Islet precursor cell (in vitro differentiated cells): ENCODE results near the gene CCDC3.

Source experiments
- DNase-seq: peaks from one replicate; pipeline ENCODE4 v3.0.0-alpha.2; 2018

Gene CCDC3

GRCh38 chr10:12919574-12919973 is 81.9 kb downstream of the CCDC3 start:
- DNase-seq, result no peak

DNA sequence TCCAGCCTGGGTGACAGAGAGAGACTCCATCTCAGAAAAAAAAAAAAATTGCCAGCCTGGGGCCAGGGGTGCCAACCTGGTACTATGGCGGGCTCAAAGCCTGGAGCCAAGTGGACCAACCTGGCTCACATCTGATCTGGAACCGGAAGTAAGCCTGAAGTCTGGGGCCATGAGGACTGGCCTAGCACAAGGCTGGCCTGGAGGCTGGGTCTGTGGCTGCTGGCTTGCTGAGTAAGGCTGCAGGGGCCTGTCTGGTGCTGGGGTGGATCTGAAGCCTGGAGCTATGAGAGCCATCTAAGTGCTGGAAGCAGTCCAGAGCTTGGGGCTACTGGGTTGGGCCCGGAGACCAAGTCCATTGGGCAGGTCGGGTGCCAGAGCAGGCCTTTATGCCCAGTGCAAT is 84.9 kb downstream of the CCDC3 start:
- no peak for DNase-seq

GRCh38 chr10:12915637-12916168 is 85.8 kb downstream of the CCDC3 start:
- DNase-seq, result no peak

- DNase-seq, result no peak
Measured at GRCh38 chr10:12914111-12914510, 87.4 kb downstream of the CCDC3 start.

DNA sequence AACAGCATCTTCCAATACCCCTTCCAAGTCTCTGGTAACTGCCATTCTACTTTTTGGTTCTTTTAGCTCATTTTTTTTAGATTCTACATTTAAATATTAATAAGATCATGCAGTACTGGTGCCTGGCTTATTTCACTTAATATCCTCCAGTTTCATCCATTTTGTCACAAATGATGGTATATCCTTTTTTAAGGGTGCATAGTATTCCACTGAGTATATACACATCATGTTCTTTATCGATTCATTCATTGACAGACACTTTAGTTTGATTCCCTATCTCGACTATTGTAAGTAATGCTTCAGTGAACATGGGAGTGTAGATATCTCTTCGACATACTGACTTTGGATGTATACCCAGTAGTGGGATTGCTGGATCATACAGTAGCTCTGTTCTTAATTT is 89.7 kb downstream of the CCDC3 start:
- DNase-seq, result no peak

DNA sequence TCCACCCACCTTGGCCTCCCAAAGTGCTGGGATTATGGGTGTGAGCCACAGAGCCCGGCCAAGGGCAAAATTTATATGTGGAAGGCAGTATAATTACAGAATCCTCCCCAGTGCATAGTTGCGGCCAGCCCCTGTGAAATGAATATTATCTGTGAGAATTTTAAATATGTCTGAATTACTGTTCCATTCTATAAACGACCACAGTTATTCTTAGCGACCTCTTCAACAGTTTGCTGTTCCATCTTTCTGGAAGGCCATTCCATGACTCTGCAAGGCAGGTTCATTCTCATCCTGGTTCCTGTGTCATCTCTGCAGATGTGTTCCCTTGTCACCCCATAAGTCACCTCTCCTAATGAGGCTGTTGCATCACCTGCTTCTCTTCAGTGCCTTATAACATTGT is 90.7 kb downstream of the CCDC3 start:
- DNase-seq, result no peak

DNA sequence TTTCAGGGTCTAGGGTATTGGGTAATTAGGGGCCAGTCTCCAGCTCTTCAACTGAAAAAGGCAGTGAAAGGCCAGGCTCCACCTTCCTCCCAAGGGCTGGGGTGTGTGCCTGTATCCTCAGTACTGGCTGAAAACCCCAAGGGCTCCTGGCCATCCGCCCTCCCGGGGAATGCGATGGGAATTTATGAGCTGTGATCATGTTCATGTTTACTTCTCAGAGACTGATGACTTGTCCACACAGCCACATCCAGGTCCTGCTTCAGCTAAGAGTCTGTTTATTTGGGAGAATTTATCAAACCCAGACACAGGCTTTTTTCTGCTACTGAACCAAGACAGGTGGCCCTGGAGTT is 91.7 kb downstream of the CCDC3 start:
- DNase-seq, result no peak

DNA sequence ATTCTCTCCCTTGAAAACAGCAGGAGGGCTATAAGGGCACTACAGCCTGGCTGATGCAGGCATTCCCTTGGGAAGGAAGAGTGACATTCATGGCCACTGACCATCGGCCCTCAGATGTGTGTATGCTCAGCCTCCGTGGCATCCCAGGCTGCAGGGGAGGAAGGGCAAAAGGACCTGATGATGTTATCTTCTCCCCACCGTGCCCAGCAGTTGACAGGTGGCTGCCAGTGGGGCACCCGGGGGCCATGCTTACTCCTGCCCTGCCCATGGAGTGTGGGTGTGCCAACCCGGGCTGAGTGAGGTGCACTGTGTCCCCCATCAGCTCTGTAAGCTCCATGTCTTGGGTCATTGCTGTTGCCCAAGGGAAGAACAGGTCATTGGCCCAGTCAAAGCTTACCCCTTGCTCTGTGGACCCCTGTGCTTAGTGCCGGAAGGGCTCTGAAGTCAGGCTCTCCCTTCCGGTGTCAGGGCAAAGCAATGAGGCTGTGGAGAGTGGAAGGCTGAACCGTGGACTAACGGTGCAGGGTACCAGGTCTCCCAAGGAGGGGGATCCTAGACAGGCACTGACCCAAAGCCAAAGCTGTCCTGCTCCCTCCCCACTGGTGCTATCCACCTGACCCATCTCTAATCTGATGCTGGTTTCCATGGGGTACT is 92.2 kb downstream of the CCDC3 start:
- no peak for DNase-seq

- no peak for DNase-seq
Measured at GRCh38 chr10:12908773-12909172, 92.7 kb downstream of the CCDC3 start.

GRCh38 chr10:12907656-12908055 is 93.9 kb downstream of the CCDC3 start:
- DNase-seq, result no peak

DNA sequence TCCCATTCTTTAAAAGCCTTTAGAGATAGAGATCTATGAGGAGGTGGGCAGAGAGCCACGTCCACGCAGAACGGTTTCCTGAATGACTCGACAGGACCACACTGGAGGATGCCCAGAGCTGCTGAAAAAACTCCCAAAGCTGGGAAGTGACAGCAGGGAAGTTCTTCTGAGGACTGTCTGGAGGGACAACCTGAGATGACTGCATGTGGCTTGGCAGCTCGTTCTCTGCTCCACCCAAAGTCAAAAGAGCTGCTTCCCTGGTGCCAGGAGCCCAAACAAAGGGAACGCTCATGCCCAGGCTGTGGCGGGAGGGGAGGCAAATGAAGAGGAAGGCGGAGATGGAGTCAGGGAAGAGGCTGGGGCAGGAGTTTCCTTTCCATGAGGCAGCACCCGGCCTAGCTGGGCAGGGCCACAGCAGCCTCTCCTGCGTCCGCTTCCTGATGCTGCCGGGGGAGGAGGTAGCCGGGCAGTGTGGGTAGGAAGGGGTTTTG is 95.4 kb downstream of the CCDC3 start:
- DNase-seq, result no peak

DNA sequence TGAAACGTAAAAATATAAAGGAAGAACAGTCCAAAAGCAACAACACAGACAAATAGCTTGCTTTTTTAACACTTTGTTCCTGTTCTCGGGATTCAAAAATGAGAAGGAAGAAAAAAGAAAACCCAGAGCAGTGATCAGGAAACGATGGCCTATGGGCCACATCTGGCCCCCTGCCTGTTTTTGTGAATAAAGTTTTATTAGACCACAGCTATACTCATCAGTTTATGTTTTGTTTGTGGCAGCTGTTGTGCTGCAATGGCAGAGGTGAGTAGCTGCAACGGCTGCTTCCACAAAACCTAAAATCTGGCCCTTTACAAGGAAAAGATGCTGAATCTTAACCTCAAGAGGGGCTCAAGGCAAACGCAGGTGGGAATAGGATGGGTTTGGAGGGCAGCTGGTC is 96.4 kb downstream of the CCDC3 start:
- no peak for DNase-seq

GRCh38 chr10:12902851-12903358 is 98.6 kb downstream of the CCDC3 start:
- DNase-seq, result no peak

GRCh38 chr10:12902135-12902572 is 99.4 kb downstream of the CCDC3 start:
- peak; percentile 68 for DNase-seq

- no peak for DNase-seq
Measured at GRCh38 chr10:12899546-12899945, 102.0 kb downstream of the CCDC3 start.

DNA sequence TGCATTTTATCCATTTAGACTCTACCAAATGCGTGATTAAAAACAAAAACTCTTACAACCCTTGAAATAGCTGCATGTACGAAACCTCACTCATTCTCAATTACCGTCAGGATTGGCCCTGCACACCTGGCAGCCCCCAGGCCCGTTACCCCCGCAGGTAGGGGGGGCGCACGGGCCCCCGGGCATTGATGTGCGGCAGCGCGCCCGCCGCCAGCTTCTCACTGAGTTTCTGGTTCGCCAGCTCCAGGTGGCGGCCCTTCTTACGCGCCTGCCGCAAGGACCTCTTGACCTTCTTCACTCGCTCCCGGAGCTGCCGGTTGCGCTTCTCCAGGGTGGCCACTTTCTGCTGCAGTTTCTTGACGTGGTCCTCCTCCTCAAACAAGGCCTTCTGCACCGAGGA is 103.2 kb downstream of the CCDC3 start:
- DNase-seq, result no peak

- no peak for DNase-seq
Measured at GRCh38 chr10:12897278-12897677, 104.2 kb downstream of the CCDC3 start.

DNA sequence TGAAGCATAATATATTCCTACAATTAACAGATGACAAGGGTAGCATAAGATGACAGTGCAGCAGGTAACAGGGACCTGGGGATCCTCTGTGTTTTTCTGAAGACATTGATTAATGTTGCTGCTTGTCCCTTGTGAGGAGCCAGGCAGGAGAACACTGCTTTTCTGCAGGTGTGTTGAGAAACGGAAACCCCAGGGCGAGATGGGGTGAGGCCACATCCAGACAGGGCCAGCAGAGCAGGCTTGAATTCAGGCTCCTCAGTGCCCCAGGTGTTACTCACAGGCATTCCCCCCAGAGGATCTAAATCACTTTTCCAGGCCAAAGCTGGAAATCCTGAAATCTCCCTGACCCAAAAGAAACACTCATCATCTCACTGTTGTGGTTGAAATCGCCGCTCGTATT is 105.3 kb downstream of the CCDC3 start:
- no peak for DNase-seq

DNA sequence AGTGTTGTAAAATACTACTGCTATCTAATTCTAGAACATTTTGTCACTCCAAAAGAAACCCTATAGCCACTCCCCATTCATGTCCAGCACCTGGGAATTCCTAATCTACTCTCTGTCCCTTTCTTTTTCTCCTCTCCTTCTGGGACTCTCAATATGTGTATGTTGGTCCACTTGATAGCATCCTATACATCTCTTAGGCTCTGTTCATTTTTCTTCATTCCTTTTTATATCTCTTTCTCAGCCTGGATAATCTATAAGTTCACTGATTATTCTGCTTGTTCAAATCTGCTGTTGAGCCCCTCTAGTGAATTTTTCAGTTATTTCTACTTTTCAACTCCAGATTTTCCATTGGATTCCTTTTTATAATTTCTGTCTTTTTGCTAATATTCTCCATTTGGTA is 108.6 kb downstream of the CCDC3 start:
- DNase-seq, result no peak

GRCh38 chr10:12890958-12891357 is 110.6 kb downstream of the CCDC3 start:
- DNase-seq, result no peak

DNA sequence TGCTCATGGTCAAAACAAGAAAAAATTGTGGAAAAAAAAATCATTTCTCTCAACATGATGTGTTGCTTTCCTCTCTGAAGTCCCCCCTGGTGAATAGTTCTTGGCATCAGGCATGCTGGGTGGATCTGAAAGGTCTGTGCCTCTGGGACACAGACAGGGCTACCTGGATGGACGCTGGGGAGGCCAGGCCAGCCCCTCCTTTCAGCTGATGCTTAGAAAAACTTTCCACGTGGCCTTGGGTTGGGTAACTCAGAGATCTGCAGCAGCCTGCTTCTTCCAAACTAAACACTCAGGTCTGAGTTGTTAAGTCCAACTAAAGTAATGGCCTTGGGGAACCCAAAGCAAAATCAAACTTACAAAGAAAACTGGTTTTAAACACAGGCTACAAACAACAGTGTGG is 113.0 kb downstream of the CCDC3 start:
- DNase-seq, result no peak

- DNase-seq, result no peak
Measured at GRCh38 chr10:12887780-12888179, 113.7 kb downstream of the CCDC3 start.

- DNase-seq, result no peak
Measured at GRCh38 chr10:12884851-12885250, 116.7 kb downstream of the CCDC3 start.

GRCh38 chr10:12880423-12880822 is 121.1 kb downstream of the CCDC3 start:
- no peak for DNase-seq

GRCh38 chr10:12877150-12877549 is 124.4 kb downstream of the CCDC3 start:
- DNase-seq, result no peak
